Activated CD8-positive, alpha-beta memory T cell treated with anti-CD3 and anti-CD28 coated beads, Interleukin-2, amount 50 U/mL, for 24 hours (primary cell): ENCODE results near the gene WWTR1.

Source experiments
- DNase-seq: peaks from one replicate; pipeline ENCODE4 v3.0.0-alpha.2; 2020; ENCODE audit errors: extremely low read depth

Gene WWTR1

DNA sequence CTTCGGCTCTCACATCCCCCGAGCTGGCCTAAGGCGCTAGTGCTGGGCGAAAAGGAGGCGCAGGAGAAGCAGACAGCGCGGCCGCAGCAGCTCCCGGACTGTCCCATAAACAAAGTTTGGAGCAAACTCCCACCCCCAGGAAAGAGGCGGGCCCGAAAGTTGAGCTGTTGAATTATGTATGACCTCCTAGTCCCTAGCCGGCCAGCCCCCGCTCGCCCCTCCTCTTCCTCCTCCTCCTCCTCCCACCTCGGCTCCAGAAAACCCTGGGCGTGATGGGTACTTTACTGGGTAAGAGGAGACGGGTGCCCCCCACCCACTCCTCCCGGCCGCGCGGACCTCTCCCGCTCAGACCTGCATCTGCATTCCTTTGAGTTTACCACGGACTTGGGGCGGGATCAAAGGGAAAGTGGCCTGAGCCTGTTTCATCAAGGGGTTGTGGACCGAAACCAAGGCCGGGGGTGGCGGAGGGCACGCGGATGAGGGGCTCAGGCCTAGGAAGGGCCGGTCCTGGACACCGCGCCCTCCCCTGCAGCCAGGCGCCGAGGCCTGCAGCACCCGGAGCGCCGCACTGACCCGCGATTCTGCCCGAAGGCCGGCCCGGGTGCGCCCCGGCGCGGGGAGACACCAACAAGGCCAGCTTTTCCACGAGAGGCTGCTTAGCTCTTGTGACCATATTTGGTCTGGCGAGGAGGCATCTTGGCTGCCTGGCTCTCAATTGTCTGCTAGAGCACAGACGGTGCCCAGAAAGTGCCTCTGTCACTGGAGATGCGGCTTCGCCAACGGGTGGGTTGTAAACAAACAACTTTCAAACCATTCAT, at the start of gene WWTR1:
WWTR1 (minus strand) TSS at position 100 of the 818 bp plus-strand sequence. CDS start 719 bp downstream, outside the sequence.
- DNase-seq, result no peak

DNA sequence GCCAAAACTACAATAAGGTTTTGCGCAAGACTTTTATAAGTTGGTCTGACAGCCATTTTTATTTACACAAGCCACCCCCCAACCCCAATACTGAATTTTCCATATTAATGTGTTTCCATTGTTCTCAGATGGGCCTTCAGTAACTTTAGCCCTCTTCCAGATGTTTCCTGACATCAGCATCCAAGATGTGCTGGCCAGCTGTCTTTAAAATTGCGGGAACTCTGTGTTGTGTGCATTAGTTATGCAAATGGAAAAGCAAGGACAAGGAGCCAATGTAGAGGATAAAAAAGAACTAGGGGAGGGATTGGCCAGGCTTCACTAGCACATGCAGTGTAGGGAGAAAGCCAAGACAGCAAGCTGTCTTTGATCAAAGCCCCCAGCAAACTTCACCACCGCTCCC, 49.1 kb upstream of the WWTR1 start:
- DNase-seq, result no peak

DNA sequence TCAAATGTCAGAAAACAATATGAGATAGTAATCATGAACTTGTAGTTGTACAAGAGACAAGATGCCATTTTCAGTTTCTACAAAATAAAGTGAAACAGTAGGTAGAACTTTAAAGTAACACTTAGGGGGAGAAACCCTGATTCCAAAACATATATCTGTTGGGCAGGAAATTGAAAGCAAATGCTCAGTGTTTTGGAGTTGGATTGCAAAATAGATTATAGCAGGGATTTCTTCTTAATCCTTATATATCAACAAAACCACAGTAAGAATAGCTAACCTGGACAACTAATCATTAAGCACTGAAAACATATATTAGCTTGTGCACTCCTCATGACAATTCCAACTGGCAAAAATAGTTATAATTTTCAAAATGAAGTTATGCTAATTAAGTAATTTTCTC, 47.6 kb upstream of the WWTR1 start:
- DNase-seq, result no peak

DNA sequence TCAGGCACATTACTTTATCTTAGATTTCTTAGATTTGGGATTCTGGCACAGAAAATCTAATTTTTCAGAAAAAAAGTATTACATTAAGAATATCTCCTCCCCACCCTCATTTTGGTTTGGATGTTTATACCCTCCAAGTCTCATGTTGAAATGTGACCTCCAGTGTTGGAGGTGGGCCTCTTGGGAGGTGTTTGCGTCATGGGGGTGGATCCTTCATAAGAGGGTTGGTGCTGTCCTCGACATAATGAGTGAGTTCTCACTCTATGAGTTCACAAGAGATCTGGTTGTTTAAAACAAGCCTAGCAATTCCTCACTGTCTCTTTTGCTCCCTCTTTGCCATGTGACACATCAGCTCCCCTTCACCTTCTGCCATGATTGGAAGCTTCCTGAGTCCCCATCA, 45.6 kb upstream of the WWTR1 start:
- DNase-seq, result no peak

DNA sequence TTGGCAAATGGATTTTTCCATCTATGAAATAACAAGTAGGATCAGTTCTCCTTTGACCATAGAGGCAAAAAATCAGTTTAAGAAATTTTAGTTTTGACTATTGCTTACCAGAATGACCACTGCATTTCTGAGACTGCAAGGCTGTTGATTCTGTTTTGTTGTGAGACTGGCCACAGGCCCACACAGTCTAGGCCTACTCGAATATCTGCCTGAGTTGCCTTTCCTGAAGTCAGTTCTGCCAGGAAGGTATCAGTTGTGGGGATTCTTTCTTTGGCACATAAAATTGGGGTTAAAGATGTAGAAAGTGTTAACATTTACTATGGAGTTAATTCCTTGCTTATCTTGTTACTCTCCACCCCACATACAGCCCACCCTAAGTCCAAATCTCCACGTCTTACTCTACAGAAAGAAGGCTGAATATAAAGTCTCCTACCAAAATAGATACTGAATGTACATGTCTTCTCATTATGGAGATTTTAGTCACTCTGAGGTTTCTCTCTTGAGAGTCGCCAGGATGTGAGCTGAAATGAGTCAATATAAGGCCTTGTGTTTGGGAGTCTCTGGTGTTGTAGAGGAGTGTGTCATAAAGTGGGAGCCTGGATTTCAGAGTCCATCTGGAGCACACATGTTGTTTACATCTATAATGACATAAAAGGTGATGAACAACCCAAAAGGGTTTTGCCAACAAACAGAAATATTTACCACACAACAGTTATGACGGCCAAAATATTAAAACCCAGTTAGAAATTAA, 45.0 kb upstream of the WWTR1 start:
- no peak for DNase-seq

DNA sequence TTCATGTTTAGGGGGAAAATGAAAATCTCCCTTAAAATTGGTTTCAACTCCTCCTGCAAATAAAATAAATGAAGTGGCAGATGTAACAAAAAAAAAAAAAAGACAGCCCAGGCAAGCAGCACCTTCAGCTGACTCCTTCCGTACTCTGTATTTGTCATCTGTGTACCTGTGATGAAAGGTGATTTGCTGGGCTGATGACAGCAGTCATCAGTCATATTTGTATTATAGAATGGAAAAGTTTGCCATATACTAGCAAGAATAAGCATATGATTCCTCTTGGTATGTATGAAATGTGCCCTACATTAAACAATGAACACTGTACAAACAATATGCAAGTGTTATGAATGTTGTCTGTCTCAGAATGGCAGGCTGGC, 44.1 kb upstream of the WWTR1 start:
- no peak for DNase-seq

DNA sequence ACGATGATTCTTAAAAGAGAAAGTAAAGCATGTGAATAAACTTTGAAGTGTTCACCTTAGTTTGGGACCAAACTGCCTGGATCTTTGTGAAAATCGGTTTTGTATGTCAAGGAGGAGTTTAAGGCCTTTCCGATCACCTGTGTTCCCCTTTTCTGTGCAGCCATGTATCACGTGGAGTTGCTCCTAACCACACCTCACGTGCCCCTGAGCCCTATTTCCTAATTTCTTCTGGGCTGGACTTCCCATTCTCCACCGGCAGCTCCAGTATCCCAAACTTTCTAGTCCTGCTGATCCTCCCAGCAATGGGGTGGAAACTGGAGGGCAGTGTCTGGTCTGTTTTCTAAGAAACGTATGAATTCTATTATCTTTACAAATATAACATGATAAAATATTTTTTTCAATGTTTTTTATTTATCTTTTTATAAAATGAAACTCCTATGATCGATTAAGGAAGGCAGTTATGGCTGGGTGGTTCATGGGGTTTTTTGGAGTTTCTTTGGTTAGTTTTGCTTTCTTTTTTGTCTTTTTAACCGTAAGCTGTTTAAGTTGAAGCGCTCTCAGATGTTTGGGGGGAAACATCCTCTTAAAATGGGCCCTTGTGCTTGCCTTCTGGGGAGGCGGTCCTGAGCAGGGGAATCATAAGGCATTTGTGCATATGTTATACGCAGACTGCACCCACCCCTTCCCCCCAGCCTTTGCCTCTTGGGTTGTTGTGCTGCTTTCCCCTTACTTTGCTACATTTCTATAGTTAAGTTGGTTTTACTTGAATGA, 43.6 kb upstream of the WWTR1 start:
- no peak for DNase-seq

DNA sequence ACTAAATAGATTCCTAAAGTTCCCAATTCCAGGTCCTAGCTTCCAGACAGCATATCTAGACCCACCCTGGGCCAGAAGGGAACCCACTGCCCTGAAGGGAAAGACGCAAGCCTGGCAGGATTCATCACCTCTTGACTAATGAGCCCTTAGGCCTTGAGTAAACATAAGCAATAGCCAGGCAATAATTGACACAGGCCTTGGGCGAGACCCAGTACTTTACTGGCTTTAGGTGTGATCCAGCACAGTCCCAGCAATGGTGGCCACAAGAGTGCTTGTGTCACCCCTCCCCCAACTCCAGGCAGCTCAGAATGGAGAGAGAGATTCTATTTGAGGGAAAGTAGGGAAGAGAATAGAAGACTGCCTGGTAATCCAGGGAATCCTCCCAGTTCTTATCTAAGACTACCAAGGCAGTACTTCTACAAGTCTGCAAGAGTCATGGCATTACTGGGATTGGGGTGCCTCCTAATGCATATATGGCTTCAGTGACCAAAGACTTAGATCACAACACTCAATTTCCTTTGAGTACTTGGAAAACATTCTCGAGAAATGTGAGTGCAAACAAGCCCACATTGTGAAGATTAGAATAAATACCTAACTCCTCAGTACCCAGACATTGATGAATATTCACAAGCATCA, 30.4 kb upstream of the WWTR1 start:
- no peak for DNase-seq

DNA sequence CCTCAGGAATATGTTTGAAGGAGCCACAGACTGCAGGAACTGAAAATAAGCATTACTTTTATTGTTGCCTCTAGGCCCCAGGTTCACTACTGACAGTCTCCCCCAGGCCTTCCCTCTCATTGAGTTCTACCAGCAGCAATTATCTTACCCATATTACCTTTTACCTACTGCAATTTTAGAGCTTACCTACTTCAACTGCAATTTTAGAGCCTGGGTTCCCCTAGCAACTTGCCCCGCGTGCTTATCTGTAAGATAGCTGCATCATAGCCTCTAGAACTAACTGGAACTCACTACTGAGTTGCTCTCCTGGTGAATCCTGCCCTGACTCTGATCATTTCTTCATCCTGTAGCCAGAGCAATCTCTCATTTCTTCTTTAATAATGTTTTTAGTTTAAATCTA, 29.2 kb upstream of the WWTR1 start:
- DNase-seq, result no peak

DNA sequence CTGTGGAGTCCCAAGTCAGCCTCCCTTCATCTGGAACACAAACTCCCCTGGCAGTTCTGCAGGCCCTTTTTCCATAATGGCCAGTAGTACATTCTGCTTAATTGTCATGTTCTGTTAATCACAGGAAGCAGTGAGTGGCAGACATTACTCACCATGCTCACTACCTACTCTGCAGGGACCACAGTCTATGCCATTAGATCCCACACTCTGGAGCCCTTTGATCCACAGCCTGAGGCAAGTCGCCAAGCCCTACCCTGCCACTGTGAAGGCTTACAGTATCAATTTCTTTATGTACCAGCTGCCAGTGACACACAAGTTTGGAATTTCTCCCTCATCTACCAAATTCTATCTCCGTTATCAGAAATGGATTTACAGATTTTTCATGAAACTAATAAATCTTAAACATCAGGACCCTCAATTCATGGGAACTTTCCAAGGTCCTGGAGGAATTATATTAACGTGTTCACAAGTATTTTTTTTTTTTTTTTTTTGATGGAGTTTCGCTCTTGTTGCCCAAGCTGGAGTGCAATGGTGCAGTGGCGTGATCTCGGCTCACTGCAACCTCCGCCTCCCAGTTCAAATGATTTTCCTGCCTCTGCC, 20.6 kb upstream of the WWTR1 start:
- no peak for DNase-seq

DNA sequence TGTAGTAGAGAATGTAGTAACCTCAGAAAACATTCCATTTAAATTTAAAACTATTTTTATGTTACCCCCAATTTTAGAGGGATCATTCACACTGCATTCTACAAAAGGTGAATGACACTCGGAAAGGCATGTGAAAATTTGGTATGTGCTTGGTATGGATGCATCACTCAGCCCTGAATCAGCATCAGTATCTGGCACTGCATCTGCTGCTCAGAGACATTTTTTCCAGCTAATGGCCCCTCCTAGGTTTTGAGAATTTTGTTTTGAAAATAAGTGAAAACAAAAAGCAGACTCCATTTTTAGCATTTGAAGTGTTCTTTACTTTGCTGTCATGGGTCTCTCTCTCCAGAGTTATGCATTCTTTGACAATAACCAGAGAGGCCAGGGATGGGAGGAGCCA, 15.6 kb upstream of the WWTR1 start:
- DNase-seq, result no peak

DNA sequence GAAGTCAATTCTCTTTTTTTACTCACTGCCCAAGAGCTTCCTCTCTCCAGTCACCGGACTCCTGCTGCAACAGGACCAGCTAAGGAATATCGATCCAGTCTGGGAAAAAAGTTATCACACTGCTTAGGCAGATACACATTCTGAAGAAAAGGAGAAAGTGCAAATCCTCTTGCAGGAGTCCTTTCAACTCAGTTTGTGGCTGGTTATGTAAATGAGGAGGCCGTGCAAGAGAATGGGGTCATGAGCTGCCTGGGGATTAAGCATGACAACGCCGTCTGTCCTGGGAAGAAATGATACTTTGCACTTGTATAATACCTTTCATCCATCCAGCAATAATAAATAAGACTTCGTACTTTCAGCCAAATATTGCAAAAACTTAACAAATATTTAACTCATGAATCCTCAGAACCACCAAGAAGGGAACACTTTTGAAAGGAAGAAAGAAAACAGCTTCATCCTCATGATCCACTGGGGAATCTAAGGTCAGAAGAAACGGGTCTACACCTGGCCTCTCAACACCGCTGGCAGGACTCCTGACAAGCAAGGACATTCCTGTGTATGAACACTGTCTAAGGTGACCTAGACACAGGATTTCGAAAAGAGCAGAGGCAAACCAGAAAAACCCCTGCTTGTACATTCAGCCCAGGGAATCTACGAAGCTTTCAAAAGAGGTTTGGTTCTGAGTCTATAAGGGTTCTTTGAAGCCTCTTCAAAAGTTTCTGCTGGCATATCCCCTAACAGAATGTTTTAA, 13.1 kb upstream of the WWTR1 start:
- DNase-seq, result no peak

DNA sequence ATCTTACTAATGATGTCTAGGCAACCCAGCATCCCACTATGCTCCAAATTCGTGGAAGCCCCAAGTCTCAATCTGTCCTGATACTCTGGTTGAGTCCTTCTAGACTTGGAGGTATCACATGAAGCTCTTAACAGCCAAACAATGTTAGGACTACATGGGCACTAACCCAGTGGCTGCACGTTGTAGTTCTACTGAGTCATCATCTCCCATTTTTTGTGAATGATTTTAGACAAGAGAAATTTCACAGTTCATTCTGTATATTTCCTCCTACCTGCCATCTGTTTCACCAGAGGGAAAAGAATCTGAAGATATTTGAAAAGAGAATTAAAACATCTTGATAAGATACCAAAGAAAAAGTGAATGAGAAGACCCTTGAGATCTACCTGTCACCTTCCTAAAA, 9.8 kb upstream of the WWTR1 start:
- DNase-seq, result no peak

DNA sequence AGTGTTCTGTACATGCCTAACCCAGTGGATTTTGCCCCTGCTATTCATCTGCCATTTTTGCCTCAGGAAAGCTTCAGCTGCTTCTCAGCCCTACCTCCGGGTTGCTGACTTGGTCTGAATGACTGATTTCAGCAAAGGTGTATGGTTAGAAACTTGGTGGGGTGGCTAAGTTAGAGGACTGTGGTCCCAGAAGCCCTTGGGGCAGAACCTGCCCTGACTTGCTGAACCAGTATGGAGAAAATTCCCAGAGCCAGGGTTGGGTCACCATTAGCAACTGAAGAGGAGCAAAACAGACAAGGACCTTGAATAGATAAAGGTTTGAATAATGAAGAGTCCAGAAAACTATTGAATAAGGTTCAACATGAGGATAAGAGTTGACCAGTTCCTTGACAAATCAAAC, 6.1 kb upstream of the WWTR1 start:
- DNase-seq, result no peak

DNA sequence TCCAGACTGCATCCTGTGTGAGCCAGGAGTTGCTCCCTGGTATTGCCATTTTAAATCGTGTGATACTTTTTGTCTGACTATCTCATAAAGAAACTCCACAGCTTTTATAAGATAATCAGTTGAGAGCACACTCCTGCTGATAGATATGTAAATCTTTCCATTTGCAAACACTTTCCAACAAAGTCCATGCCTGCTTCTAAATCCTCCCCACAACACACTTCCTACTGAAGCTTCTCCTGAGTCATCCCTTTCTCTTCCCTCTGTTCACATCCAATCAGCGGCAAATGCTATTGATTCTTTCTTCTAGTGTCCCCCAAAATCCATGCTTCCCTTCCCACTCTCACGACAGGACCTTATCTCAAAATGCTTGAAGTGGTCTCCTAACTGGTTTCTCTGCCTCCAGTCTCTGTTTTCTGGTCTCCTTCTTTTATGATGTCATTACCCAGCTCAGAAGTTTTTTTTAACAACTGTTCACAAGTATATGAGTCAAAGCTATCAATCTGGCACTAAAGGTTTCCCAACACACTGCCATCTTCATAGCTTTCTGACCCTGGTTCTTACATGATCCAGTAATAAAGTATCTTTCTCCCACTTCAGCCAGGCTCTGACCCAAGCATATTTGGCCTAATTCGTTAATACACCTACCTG, 4.5 kb upstream of the WWTR1 start:
- no peak for DNase-seq

DNA sequence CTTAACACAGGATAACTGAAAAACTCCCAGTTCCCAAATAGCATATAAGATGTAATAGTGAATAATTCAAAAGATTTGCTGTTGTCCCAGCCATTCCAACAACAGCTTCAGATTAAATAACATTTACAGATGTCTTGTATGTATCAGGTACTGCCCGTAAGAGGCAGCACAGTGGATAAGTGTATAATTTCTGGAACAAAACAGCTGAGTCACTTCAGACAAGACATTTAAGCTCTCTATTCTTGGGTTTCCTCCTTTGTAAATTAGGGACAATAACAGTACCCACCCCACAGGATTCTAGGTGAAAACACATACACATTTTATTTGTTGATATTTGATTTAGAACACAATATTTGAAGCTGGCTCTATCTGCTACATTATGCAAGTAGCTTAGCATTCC, 2.6 kb upstream of the WWTR1 start:
- no peak for DNase-seq

DNA sequence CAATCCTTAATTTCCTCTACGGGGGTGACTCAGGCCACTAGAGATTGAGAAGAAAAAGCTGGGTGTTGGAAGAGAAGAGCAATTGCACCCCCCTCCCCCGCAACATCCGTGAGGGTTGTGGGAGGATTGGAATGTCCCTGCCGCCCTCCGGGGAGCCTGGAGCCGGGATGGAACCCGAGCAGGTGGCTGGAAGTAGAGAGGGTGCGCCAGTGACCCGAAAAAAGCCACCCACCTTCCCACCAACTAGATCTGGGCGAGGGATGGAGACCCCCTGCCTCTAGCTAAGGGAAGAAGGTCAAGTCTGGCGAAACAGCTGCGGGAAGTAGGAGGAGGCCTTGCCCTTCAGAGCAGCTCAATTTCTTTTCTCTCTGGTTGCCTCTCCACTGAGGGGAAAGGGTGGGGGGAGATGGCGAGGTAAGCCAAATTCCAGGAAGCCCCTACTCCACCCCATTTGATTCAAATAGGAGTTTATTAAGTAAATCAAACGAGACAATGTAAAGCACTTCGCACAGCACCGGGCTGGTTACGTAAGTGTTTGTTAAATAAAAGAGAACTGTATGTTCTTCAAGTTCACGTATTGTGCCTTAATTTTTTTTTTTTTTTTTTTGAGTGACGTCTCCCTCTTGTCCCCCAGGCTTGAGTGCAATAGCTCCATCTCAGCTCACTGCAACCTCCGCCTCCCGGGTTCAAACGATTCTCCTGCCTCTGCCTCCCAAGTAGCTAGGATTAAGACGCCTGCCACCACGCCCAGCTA, 1.1 kb upstream of the WWTR1 start:
- DNase-seq, result no peak

DNA sequence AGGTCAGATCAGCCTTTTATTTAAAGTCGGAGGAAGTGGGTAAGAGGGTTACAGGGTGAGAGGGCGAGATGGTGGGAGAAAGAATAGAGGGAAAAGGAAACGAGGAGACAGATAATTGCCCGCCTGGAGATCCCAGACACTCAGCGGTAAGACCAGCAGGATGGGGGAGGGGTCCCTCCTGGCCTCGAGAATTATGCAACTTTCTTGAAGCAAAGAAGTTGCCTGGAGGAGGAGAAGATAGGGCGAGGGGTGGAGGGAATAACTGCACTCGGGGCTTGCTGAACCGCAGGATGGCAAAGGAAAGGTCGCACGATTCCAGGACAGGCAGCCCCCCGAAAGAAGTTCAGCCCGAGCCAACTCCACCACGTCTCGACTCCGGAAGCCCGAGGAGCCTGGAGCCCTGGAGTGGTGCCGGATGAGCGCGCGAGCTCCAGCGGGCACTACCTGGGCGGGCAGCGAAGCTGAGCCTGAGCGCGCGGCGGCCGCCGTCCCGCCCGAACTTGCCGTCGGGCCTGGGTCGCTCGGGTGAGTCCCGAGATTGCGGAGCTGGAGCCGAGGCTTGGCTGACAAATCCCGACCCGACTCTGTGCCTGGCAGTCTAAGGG, 402 bp downstream of the WWTR1 start:
- DNase-seq, result no peak

DNA sequence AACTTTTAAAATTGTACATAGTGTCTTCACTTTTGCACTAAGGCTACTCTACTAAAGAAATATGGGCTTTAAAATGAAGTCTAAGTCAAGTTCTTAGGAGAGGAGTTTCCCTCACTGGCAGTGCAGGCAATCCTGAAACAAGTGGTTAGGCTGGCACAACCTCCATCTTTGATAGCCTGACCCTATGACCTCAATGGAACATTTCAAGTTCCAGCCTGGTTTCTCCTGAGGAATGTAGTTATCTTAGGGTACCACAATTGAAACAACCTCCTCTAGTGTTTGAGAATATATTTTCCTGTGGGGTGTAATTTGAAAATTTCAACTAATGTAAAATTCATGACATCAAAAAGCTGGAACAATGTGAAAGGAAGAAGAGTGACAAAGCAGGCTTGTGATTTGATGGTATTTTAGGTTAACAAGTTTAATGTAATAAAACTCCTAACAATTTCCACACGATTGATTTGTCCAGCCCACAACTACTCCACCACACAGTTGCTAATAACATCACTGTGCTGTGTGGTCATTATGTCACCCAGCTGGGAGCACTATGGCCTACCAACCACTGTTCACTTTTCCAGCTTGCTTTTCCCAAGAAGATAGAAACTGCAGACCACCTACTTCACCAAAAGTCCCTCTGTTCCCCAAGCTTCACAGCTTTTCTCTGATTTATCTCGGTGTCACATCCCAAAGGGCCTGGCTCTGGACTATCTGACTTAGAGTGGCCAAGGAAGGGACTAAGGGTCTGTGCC, 1.8 kb downstream of the WWTR1 start:
- DNase-seq, result no peak
